ENCODE measurements around the gene LRRC55. TPM values are rescaled to one million over a fixed set of nuclear protein-coding genes. Genes with fewer than 3 reads are reported as not detected.

Gene LRRC55
- total RNA-seq, 1 donor from 2014 or later = not detected

GRCh38 chr11:57207168-57207567, 25.4 kb downstream of the LRRC55 start:
- DNase-seq (ENCODE audit: low spot score in 2 of 2) = no peak

GRCh38 chr11:57210781-57211180, 29.0 kb downstream of the LRRC55 start:
- no peak for DNase-seq (ENCODE audit: low spot score in 2 of 2)
- Histone ChIP-seq H3K27ac (no peak overlapping the region), H3K36me3 (no peaks in the 10 kb centered on the region), H3K4me3 (no peak overlapping the region), H3K9me3 (no peaks in the 10 kb centered on the region), H3K4me1 (no peaks in the 10 kb centered on the region), H3K27me3 (no peaks in the 10 kb centered on the region)
- intact Hi-C loops (cut with DNase I) = no loop called here
- no peak for TF ChIP-seq CTCF (IDR thresholded peaks at IDR 0.05)

More at GRCh38 chr11:57207168-57207567, 25.4 kb downstream of the LRRC55 start:
- H3K9me3 ChIP-seq = no peaks in the 10 kb centered on the region
- no peaks in the 10 kb centered on the region for H3K27me3 ChIP-seq
- H3K27ac ChIP-seq = no peak overlapping the region
- no peaks in the 10 kb centered on the region for H3K36me3 ChIP-seq
- intact Hi-C loops (cut with DNase I) = no loop called here
- H3K4me3 ChIP-seq = no peak overlapping the region
- TF ChIP-seq CTCF (IDR thresholded peaks at IDR 0.05) = no peak
- H3K4me1 ChIP-seq = no peaks in the 10 kb centered on the region

- no peak for TF ChIP-seq CTCF (IDR thresholded peaks at IDR 0.05)
- Histone ChIP-seq H3K4me3 (no peak overlapping the region), H3K36me3 (no peaks in the 10 kb centered on the region), H3K27ac (no peak overlapping the region), H3K4me1 (no peaks in the 10 kb centered on the region), H3K27me3 (no peaks in the 10 kb centered on the region), H3K9me3 (no peaks in the 10 kb centered on the region)
- no peak for DNase-seq (ENCODE audit: low spot score in 2 of 2)
- intact Hi-C loops (cut with DNase I) = no loop called here
These were observed 31.8 kb downstream of the LRRC55 start for GRCh38 chr11:57213342-57214097.

- H3K36me3 ChIP-seq = no peaks in the 10 kb centered on the region
These were observed 32.3 kb downstream of the LRRC55 start for GRCh38 chr11:57214098-57214417.

GRCh38 chr11:57214494-57214893, 32.7 kb downstream of the LRRC55 start:
- H3K9me3 ChIP-seq = no peaks in the 10 kb centered on the region
- H3K36me3 ChIP-seq = no peaks in the 10 kb centered on the region
- no peak for DNase-seq (ENCODE audit: low spot score in 2 of 2)
- intact Hi-C loops (cut with DNase I) = no loop called here
- no peak overlapping the region for H3K4me3 ChIP-seq
- H3K27me3 ChIP-seq = no peaks in the 10 kb centered on the region
- H3K4me1 ChIP-seq = no peaks in the 10 kb centered on the region
- no peak for TF ChIP-seq CTCF (IDR thresholded peaks at IDR 0.05)
- H3K27ac ChIP-seq = no peak overlapping the region

More at GRCh38 chr11:57214098-57214417, 32.3 kb downstream of the LRRC55 start:
- no peaks in the 10 kb centered on the region for H3K4me1 ChIP-seq
- H3K9me3 ChIP-seq = no peaks in the 10 kb centered on the region
- DNase-seq (ENCODE audit: low spot score in 2 of 2) = no peak
- no peak for TF ChIP-seq CTCF (IDR thresholded peaks at IDR 0.05)
- no peaks in the 10 kb centered on the region for H3K27me3 ChIP-seq
- H3K27ac ChIP-seq = no peak overlapping the region
- H3K4me3 ChIP-seq = no peak overlapping the region
- intact Hi-C loops (cut with DNase I) = no loop called here
